Measurements from ENCODE around the gene GRK3. TPM values are rescaled to one million over a fixed set of nuclear protein-coding genes. Genes with fewer than 3 reads are reported as not detected.

The GRK3 gene
- total and polyA plus RNA-seq, 2 donors (not counting 3 experiments of a cell fraction or from before 2014, with no cell fraction given), result 0.68 to 4.4 TPM

GRCh38 chr22:25695146-25695545, 130.7 kb downstream of the GRK3 start:
- Histone ChIP-seq H3K27me3 (ENCODE audit: control insufficient read depth in 2 of 2, insufficient read depth in 2 of 2, low read length in 2 of 2) (no peaks in the 10 kb centered on the region), H3K9ac (replicated peaks; ENCODE audit: extremely low read depth, insufficient read depth, low read length) (no peak overlapping the region), H3K79me2 (ENCODE audit: control insufficient read depth, insufficient read depth, low read length) (no peaks in the 10 kb centered on the region), H3K27ac (ENCODE audit: insufficient read depth, low read depth, low read length) (no peak overlapping the region), H3K4me3 (replicated peaks in 1 of 3; ENCODE audit: insufficient read depth in 1 of 3, low read depth in 1 of 3, low read length in 3 of 3) (no peak overlapping the region), H3K4me1 (ENCODE audit: control insufficient read depth, extremely low read depth, insufficient read depth, low read length) (no peaks in the 10 kb centered on the region), H3K4me2 (ENCODE audit: insufficient read depth, low read length) (no peak overlapping the region), H3K9me3 (replicated peaks; ENCODE audit: control insufficient read depth, insufficient read depth, low read length) (no peaks in the 10 kb centered on the region), H3K36me3 (ENCODE audit: control insufficient read depth in 2 of 2, extremely low read depth in 1 of 2, insufficient read depth in 2 of 2, low read length in 2 of 2) (no peaks in the 10 kb centered on the region), H2AFZ (ENCODE audit: low read depth, low read length) (no peak overlapping the region), H4K20me1 (replicated peaks; ENCODE audit: control insufficient read depth, extremely low read depth, insufficient read depth, low read length) (no peaks in the 10 kb centered on the region), H3K9me1 (replicated peaks; ENCODE audit: control insufficient read depth, extremely low read depth, insufficient read depth, low read length) (no peaks in the 10 kb centered on the region)
- intact Hi-C loops (cut with micrococcal nuclease), result no loop called here
- no peak for TF ChIP-seq MYC (IDR thresholded peaks at IDR 0.05; ENCODE audit: low read depth, low read length)
- TF ChIP-seq POLR2AphosphoS5 (IDR thresholded peaks at IDR 0.05; ENCODE audit: insufficient read depth, low read depth, low read length), result no peak
- TF ChIP-seq POLR2A (IDR thresholded peaks at IDR 0.05; ENCODE audit: low read depth, low read length), result no peak
- TF ChIP-seq JUN (IDR thresholded peaks at IDR 0.05; ENCODE audit: borderline replicate concordance, insufficient read depth, insufficient read length, low read depth), result no peak
- TF ChIP-seq CTCF (IDR thresholded peaks at IDR 0.05; ENCODE audit: extremely low read depth in 1 of 2, insufficient read depth in 1 of 2, low read depth in 1 of 2, low read length in 2 of 2), result no peak
- TF ChIP-seq EZH2 (IDR thresholded peaks at IDR 0.05; ENCODE audit: borderline replicate concordance, low read depth, low read length, severe bottlenecking), result no peak
- dilution Hi-C loops (cut with MboI; ENCODE audit: extremely low pct_ligation_motif_present, low sequenced_read_pairs), result no loop called here
- DNase-seq (ENCODE audit: low read depth, low spot score) (no peak), FAIRE-seq (no peak)
- CTCF ChIA-PET, result interaction anchor here (1.0 to 2.3 kb wide), 3 partner anchors 10 to 635 kb away, joined by 3 to 8 read pairs (median 3); no protein-coding TSS in a partner anchor
- POLR2A ChIA-PET, result no interaction called here
- BruUV-seq (replicated peaks), result no TSS peak

- Histone ChIP-seq H3K9ac (replicated peaks; ENCODE audit: extremely low read depth, insufficient read depth, low read length) (no peak overlapping the region), H3K9me1 (replicated peaks; ENCODE audit: control insufficient read depth, extremely low read depth, insufficient read depth, low read length) (no peaks in the 10 kb centered on the region), H3K9me3 (replicated peaks; ENCODE audit: control insufficient read depth, insufficient read depth, low read length) (no peaks in the 10 kb centered on the region), H3K27ac (ENCODE audit: insufficient read depth, low read depth, low read length) (no peak overlapping the region), H3K4me1 (ENCODE audit: control insufficient read depth, extremely low read depth, insufficient read depth, low read length) (no peaks in the 10 kb centered on the region), H3K36me3 (ENCODE audit: control insufficient read depth in 2 of 2, extremely low read depth in 1 of 2, insufficient read depth in 2 of 2, low read length in 2 of 2) (no peaks in the 10 kb centered on the region), H3K4me2 (ENCODE audit: insufficient read depth, low read length) (no peak overlapping the region), H2AFZ (ENCODE audit: low read depth, low read length) (no peak overlapping the region), H4K20me1 (replicated peaks; ENCODE audit: control insufficient read depth, extremely low read depth, insufficient read depth, low read length) (no peaks in the 10 kb centered on the region), H3K79me2 (ENCODE audit: control insufficient read depth, insufficient read depth, low read length) (no peaks in the 10 kb centered on the region), H3K27me3 (ENCODE audit: control insufficient read depth in 2 of 2, insufficient read depth in 2 of 2, low read length in 2 of 2) (no peaks in the 10 kb centered on the region), H3K4me3 (replicated peaks in 1 of 3; ENCODE audit: insufficient read depth in 1 of 3, low read depth in 1 of 3, low read length in 3 of 3) (no peak overlapping the region)
- DNase-seq (ENCODE audit: low read depth, low spot score), result no peak
- no TSS peak for BruUV-seq (replicated peaks)
- ChIA-PET CTCF (interaction anchor here (1.3 to 2.3 kb wide), 2 partner anchors 10 to 76 kb away, joined by 3 to 8 read pairs; no protein-coding TSS in a partner anchor), POLR2A (no interaction called here)
- dilution Hi-C loops (cut with MboI; ENCODE audit: extremely low pct_ligation_motif_present, low sequenced_read_pairs), result no loop called here
- intact Hi-C loops (cut with micrococcal nuclease), result no loop called here
- FAIRE-seq, result no peak
- TF ChIP-seq JUN (IDR thresholded peaks at IDR 0.05; ENCODE audit: borderline replicate concordance, insufficient read depth, insufficient read length, low read depth) (no peak), FOS (IDR thresholded peaks at IDR 0.05; ENCODE audit: borderline replicate concordance, insufficient read depth, low read length) (no peak), POLR2AphosphoS5 (IDR thresholded peaks at IDR 0.05; ENCODE audit: insufficient read depth, low read depth, low read length) (no peak), EZH2 (IDR thresholded peaks at IDR 0.05; ENCODE audit: borderline replicate concordance, low read depth, low read length, severe bottlenecking) (no peak), POLR2A (IDR thresholded peaks at IDR 0.05; ENCODE audit: low read depth, low read length) (no peak), MYC (IDR thresholded peaks at IDR 0.05; ENCODE audit: low read depth, low read length) (no peak), MAX (IDR thresholded peaks at IDR 0.05; ENCODE audit: insufficient read depth, insufficient read length) (no peak), CTCF (IDR thresholded peaks at IDR 0.05; ENCODE audit: extremely low read depth in 1 of 2, insufficient read depth in 1 of 2, low read depth in 1 of 2, low read length in 2 of 2) (no peak), GATA2 (IDR thresholded peaks at IDR 0.05; ENCODE audit: insufficient read depth, insufficient read length, low read depth, low read length) (no peak)
Observed at GRCh38 chr22:25696763-25697162, 132.3 kb downstream of the GRK3 start.
